B cell (primary cell): Measurements from ENCODE around the gene DCAF4. TPM values are rescaled to one million over a fixed set of nuclear protein-coding genes. Genes with fewer than 3 reads are reported as not detected.

Experiments
- ATAC-seq: fragments of 200-7000 bp; cut with Tn5 transposase; one replicate; pipeline ENCODE4 v1.10.0; 2021; ENCODE audit warnings: low read depth, mild to moderate bottlenecking, moderate number of reproducible peaks, moderate library complexity
- CTCF ChIA-PET: fragments of 350-600 bp; sonication (Branson Sonifier 250); formaldehyde crosslinking; loops from one replicate; lab custom pipeline; 2021; ENCODE audit warnings: antibody characterized with exemption, inconsistent platforms; lab: Charles Lee
- POLR2A ChIA-PET: fragments of 350-600 bp; sonication (Branson Sonifier 250); formaldehyde crosslinking; loops from one replicate; lab custom pipeline; 2021; ENCODE audit warnings: antibody characterized with exemption; lab: Charles Lee
- DNase-seq: peaks from one replicate; pipeline ENCODE4 v3.0.0; 2013
- H2AFZ ChIP-seq: 2 replicates; pipeline ENCODE4 v1.6.1; 2012; ENCODE audit warnings: mild to moderate bottlenecking, low read depth, low read length; ENCODE audit not compliant: insufficient read depth, poor library complexity, severe bottlenecking
- H3K27ac ChIP-seq, 2 donors: 1 replicate in 1 of 2; 2 replicates in 1 of 2; pipeline ENCODE4 v1.5.1; 2012 to 2013; ENCODE audit warnings: low read length in 2 of 2, mild to moderate bottlenecking in 2 of 2, moderate library complexity in 1 of 2
- H3K27me3 ChIP-seq, 4 experiments: fragments of 200-600 bp in 1 of 4; sonication (generic) in 1 of 4; replicated peaks in 1 of 4; 1 replicate in 2 of 4; 2 replicates in 2 of 4; pipeline versions ENCODE4 v1.6.1 to v1.7.0; 2013 to 2016; ENCODE audit warnings: low read length in 3 of 4, mild to moderate bottlenecking in 2 of 4, mixed read lengths in 1 of 4, moderate library complexity in 1 of 4; ENCODE audit not compliant: insufficient read depth in 4 of 4, control insufficient read depth in 3 of 4; ENCODE audit errors: control extremely low read depth in 1 of 4
- H3K36me3 ChIP-seq, 2 experiments: replicated peaks in 1 of 2; 1 replicate in 1 of 2; 2 replicates in 1 of 2; pipeline versions ENCODE4 v1.6.1 to v1.7.1; 2013; ENCODE audit warnings: low read length in 1 of 2; ENCODE audit not compliant: insufficient read depth in 2 of 2, control insufficient read depth in 1 of 2; ENCODE audit errors: control extremely low read depth in 1 of 2, extremely low read depth in 1 of 2
- H3K4me1 ChIP-seq, 2 donors: fragments of 200-600 bp in 1 of 2; sonication (generic) in 1 of 2; 1 replicate in 1 of 2; 2 replicates in 1 of 2; pipeline versions ENCODE4 v1.5.1 to v1.6.1; 2013 to 2017; ENCODE audit warnings: low read length in 2 of 2; ENCODE audit not compliant: control insufficient read depth in 2 of 2, insufficient read depth in 2 of 2
- H3K4me2 ChIP-seq: replicated peaks from 2 replicates; pipeline ENCODE3; 2012; ENCODE audit warnings: mild to moderate bottlenecking, low read depth, low read length; ENCODE audit not compliant: poor library complexity, severe bottlenecking
- H3K4me3 ChIP-seq, 5 experiments: fragments of 200-600 bp in 1 of 5; sonication (generic) in 1 of 5; 1 replicate in 3 of 5; 2 replicates in 2 of 5; pipeline versions ENCODE4 v1.5.1 to v1.7.0; 2011 to 2016; ENCODE audit warnings: low read length in 4 of 5, mild to moderate bottlenecking in 4 of 5, low read depth in 2 of 5, control low read depth in 1 of 5, moderate library complexity in 1 of 5; ENCODE audit not compliant: insufficient read depth in 1 of 5; ENCODE audit errors: control extremely low read depth in 1 of 5, extremely low read depth in 1 of 5
- H3K79me2 ChIP-seq: fragments of 200-600 bp; sonication (generic); one replicate; pipeline ENCODE4 v1.6.0; 2016; ENCODE audit warnings: low read length; ENCODE audit not compliant: control insufficient read depth, insufficient read depth
- H3K9ac ChIP-seq: fragments of 200-600 bp; sonication (generic); 2 replicates; pipeline ENCODE4 v1.6.1; 2017; ENCODE audit warnings: mild to moderate bottlenecking, low read length, moderate library complexity
- H3K9me3 ChIP-seq, 3 donors: one replicate each; pipeline versions ENCODE4 v1.6.1 to v1.7.1; 2013; ENCODE audit warnings: low read length in 2 of 3; ENCODE audit not compliant: control insufficient read depth in 2 of 3, insufficient read depth in 1 of 3; ENCODE audit errors: control extremely low read depth in 1 of 3
- H4K20me1 ChIP-seq: 2 replicates; pipeline ENCODE4 v1.6.0; 2012; ENCODE audit warnings: mild to moderate bottlenecking, low read length; ENCODE audit not compliant: insufficient read depth, control insufficient read depth, poor library complexity, severe bottlenecking
- H3K27ac Mint-ChIP-seq: one replicate; pipeline ENCODE4 v1.8.0; 2021; ENCODE audit warnings: mixed read lengths
- H3K27me3 Mint-ChIP-seq: one replicate; pipeline ENCODE4 v1.8.0; 2021; ENCODE audit warnings: mixed read lengths
- H3K4me1 Mint-ChIP-seq: one replicate; pipeline ENCODE4 v1.8.0; 2021; ENCODE audit warnings: mixed read lengths
- H3K4me3 Mint-ChIP-seq: one replicate; pipeline ENCODE4 v1.8.0; 2021; ENCODE audit warnings: mixed read lengths
- H3K9me3 Mint-ChIP-seq: one replicate; pipeline ENCODE4 v1.8.0; 2022; ENCODE audit warnings: mixed read lengths; ENCODE audit not compliant: insufficient read depth
- EZH2 ChIP-seq: IDR thresholded peaks from 2 replicates; pipeline ENCODE4 v1.6.1; 2012; ENCODE audit warnings: borderline replicate concordance, low read depth, mild to moderate bottlenecking, moderate library complexity, low read length; ENCODE audit not compliant: insufficient read depth, poor library complexity, severe bottlenecking
- WGBS: methylation state at CpG from one replicate; pipeline ENCODE4 v1.1.5; 2013; ENCODE audit warnings: missing lambda C conversion rate; ENCODE audit not compliant: insufficient coverage; 5-methylcytosine and 5-hydroxymethylcytosine counted together
- intact Hi-C: fragments of 100-400 bp; cut with micrococcal nuclease; formaldehyde crosslinking; loops from one replicate; pipeline ENCODE4 v1.10.0; 2022
- polyA plus RNA-seq: library from polyadenylated mRNA; depleted of rRNA; stranded (reverse); fragments of >200 nt; gene quantifications from 2 replicates; pipeline ENCODE4 v1.2.3, GENCODE V29; 2012
- total RNA-seq, 2 donors: library from RNA; stranded (reverse); fragments of 120-200 nt in 1 of 2; gene quantifications; 1 replicate in 1 of 2; 2 replicates in 1 of 2; pipeline versions ENCODE4 v1.2.3 to v1.2.4, GENCODE V29; 2013 to 2022
- TF ChIP-seq, protein P1 (sequence below): fragments of 200-600 bp; IDR thresholded peaks from one replicate; pipeline ENCODE4 v1.8.0; 2022; ENCODE audit warnings: antibody characterized with exemption, mild to moderate bottlenecking

DCAF4 gene
- total and polyA plus RNA-seq, 2 donors (not counting 1 experiment from before 2014, with no cell fraction given): 35.3 to 54.6 TPM

DNA sequence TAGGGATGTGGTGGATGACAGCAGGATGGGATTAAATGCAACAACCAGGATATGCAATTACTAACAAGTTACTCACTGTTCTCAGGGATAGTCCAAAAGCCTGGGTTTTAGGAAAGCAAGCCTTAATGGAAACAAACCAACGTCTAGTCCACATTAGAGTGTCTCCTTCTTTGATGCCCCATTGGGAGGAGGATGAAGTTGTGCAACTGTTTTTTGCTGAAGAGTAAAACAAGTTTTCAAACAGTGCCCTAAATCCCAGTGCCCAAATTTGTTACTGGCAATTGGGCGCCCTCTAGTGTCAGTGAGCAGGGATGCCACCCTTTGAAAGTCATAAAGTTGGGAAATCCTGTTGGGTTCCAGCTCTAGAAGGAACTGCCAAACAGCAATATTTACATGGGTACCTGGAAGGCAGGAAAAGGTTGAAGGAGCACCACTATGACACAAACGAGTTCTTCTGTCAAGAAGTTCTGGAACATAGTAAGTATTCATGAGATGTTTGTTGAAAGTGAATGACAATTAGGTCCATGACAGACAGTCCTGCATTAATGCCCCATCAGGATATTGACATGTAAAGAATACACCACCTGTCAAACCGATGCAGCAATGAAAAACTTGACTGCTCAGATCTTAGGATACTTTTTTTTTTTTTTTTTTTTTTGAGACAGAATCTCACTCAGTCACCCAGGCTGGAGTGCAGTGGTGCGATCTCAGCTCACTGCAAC, 21.3 kb upstream of the DCAF4 start:
- Histone ChIP-seq H3K9ac (no peak overlapping the region), H3K36me3 (no peaks in the 10 kb centered on the region), H3K4me3 (no peak overlapping the region), H3K4me1 (peaks cover 7 to 22% of the 10 kb centered on the region in 2 donors), H3K9me3 (no peaks in the 10 kb centered on the region), H3K27ac (no peak overlapping the region), H3K4me2 (no peak overlapping the region), H3K79me2 (no peaks in the 10 kb centered on the region), H4K20me1 (no peaks in the 10 kb centered on the region), H2AFZ (no peak overlapping the region), H3K27me3 (no peaks in the 10 kb centered on the region)
- peak overlapping the region; percentile 4 for H3K27ac Mint-ChIP-seq
- no peak overlapping the region for H3K4me3 Mint-ChIP-seq
- no peaks in the 10 kb centered on the region for H3K27me3 Mint-ChIP-seq
- intact Hi-C loops: loop anchor here (1.0 kb wide), 2 partner anchors 11 to 388 kb away; partner anchors contain the start of gene DPF3
- H3K4me1 Mint-ChIP-seq: peaks cover 13% of the 10 kb centered on the region
- 17% methylated on average over 2 of the region's 5 CpGs for WGBS
- ChIA-PET CTCF (interaction anchor here (0.5 to 5.9 kb wide), 33 partner anchors 8 to 973 kb away, joined by 3 to 364 read pairs (median 4); partner anchors contain the start of genes DPF3 and RGS6), POLR2A (no interaction called here)
- TF ChIP-seq, protein P1, sequence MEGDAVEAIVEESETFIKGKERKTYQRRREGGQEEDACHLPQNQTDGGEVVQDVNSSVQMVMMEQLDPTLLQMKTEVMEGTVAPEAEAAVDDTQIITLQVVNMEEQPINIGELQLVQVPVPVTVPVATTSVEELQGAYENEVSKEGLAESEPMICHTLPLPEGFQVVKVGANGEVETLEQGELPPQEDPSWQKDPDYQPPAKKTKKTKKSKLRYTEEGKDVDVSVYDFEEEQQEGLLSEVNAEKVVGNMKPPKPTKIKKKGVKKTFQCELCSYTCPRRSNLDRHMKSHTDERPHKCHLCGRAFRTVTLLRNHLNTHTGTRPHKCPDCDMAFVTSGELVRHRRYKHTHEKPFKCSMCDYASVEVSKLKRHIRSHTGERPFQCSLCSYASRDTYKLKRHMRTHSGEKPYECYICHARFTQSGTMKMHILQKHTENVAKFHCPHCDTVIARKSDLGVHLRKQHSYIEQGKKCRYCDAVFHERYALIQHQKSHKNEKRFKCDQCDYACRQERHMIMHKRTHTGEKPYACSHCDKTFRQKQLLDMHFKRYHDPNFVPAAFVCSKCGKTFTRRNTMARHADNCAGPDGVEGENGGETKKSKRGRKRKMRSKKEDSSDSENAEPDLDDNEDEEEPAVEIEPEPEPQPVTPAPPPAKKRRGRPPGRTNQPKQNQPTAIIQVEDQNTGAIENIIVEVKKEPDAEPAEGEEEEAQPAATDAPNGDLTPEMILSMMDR: peak; percentile 97
- TF ChIP-seq EZH2: no peak
- DNase-seq (peak; percentile 83), ATAC-seq (peak; percentile 66)
- H3K9me3 Mint-ChIP-seq: no peaks in the 10 kb centered on the region

DNA sequence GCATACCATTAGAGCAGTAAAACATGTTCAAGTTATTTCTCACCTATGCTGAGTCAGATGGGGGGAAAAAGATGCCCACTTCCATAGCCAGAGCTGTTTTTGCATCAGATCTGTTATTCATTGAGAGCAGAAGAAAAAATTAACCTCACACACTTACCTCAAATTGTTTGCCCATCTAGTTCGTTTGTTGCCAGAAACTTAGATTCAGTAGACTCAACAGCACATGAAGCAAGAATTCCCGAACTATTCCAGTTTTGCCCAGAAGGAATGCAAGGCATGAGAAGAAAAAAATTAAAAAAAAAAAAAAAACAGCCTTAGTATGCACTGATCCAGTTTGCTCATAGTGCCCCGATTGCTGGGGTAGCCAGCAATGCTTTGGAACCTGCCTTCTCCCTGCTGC, 19.9 kb upstream of the DCAF4 start:
- no peak overlapping the region for H3K9ac ChIP-seq
- 33% methylated on average over 1 of the region's 3 CpGs for WGBS
- H3K27ac Mint-ChIP-seq: no peak overlapping the region
- H3K27ac ChIP-seq: no peak overlapping the region
- H4K20me1 ChIP-seq: no peaks in the 10 kb centered on the region
- H3K27me3 Mint-ChIP-seq: peaks cover 3% of the 10 kb centered on the region
- H3K27me3 ChIP-seq: no peaks in the 10 kb centered on the region
- peaks cover 7 to 22% of the 10 kb centered on the region in 2 donors for H3K4me1 ChIP-seq
- ATAC-seq (no peak), DNase-seq (no peak)
- no peak overlapping the region for H2AFZ ChIP-seq
- intact Hi-C loops: no loop called here
- H3K9me3 Mint-ChIP-seq: no peaks in the 10 kb centered on the region
- H3K4me2 ChIP-seq: no peak overlapping the region
- no peaks in the 10 kb centered on the region for H3K36me3 ChIP-seq
- H3K4me3 Mint-ChIP-seq: no peak overlapping the region
- H3K9me3 ChIP-seq: no peaks in the 10 kb centered on the region
- ChIA-PET POLR2A (no interaction called here), CTCF (interaction anchor here (0.8 to 5.9 kb wide), 9 partner anchors 13 to 802 kb away, joined by 3 to 364 read pairs (median 8); partner anchors contain the start of gene DPF3)
- peaks cover 13% of the 10 kb centered on the region for H3K4me1 Mint-ChIP-seq
- TF ChIP-seq EZH2: no peak
- TF ChIP-seq, protein P1: no peak
- H3K79me2 ChIP-seq: no peaks in the 10 kb centered on the region
- H3K4me3 ChIP-seq: no peak overlapping the region
